A549 (cell line): ENCODE data around the gene CDCP1. TPM values are rescaled to one million over a fixed set of nuclear protein-coding genes. Genes with fewer than 3 reads are reported as not detected.

Experiments used
- ATAC-seq, 2 experiments: fragments of 200-7000 bp in 1 of 2; fragments of >200 bp in 1 of 2; cut with Nextera tagmentation in 1 of 2; cut with Tn5 transposase in 1 of 2; 3 replicates each; pipeline versions ENCODE4 v1.8.0 to v1.9.1; 2018 to 2020; ENCODE audit warnings: mild to moderate bottlenecking in 1 of 2, moderate library complexity in 1 of 2
- CTCF ChIA-PET: fragments of 300-600 bp; sonication (Branson Sonifier 250); formaldehyde crosslinking; extraction: SDS; loops from one replicate; lab custom pipeline; 2021; ENCODE audit warnings: antibody characterized with exemption, inconsistent platforms; lab: Yijun Ruan, JAX
- POLR2A ChIA-PET: fragments of 350-600 bp; formaldehyde crosslinking; extraction: SDS; loops from one replicate; lab custom pipeline; 2021; ENCODE audit warnings: antibody characterized with exemption, inconsistent platforms; lab: Yijun Ruan, JAX
- DNase-seq, 2 experiments: peaks; one replicate each; pipeline versions ENCODE4 v3.0.0 to v3.0.0-alpha.2; 2011 to 2016; ENCODE audit warnings: low read depth in 1 of 2, low spot score in 1 of 2
- FAIRE-seq: peaks from 2 replicates; lab custom pipeline; 2011; peaks lifted over from hg19 to GRCh38; lab: Jason Lieb, UNC
- H3K27ac ChIP-seq, 2 experiments: fragments of >200 bp; sonication (Bioruptor Twin); formaldehyde crosslinking; 3 replicates each; pipeline ENCODE4 v1.5.1; 2016 to 2017
- H3K4me1 ChIP-seq: fragments of >200 bp; sonication (Bioruptor Twin); formaldehyde crosslinking; 3 replicates; pipeline ENCODE4 v1.6.1; 2016
- H3K4me2 ChIP-seq: fragments of >200 bp; sonication (Bioruptor Twin); formaldehyde crosslinking; 3 replicates; pipeline ENCODE4 v1.6.1; 2016
- H3K4me3 ChIP-seq: fragments of >200 bp; sonication (Bioruptor Twin); formaldehyde crosslinking; 3 replicates; pipeline ENCODE4 v1.5.1; 2016
- H3K9me3 ChIP-seq: fragments of >200 bp; sonication (Bioruptor Twin); formaldehyde crosslinking; 3 replicates; pipeline ENCODE4 v1.6.1; 2016
- ATOH8 ChIP-seq: fragments of 250-450 bp; sonication (Bioruptor Pico); IDR thresholded peaks from 2 replicates; pipeline ENCODE4 v1.5.0; 2020; ENCODE audit warnings: low read depth, mild to moderate bottlenecking, moderate library complexity
- CBX2 ChIP-seq: fragments of 200-600 bp; sonication (generic); IDR thresholded peaks from 2 replicates; pipeline ENCODE4 v1.6.1; 2016; ENCODE audit warnings: low read depth, mild to moderate bottlenecking, borderline replicate concordance
- CHD4 ChIP-seq: fragments of 200-600 bp; sonication (generic); IDR thresholded peaks from 2 replicates; pipeline ENCODE4 v1.6.1; 2016; ENCODE audit warnings: antibody characterized with exemption, mild to moderate bottlenecking, borderline replicate concordance
- EHF ChIP-seq: fragments of 250-450 bp; sonication (Bioruptor Pico); IDR thresholded peaks from 2 replicates; pipeline ENCODE4 v1.5.0; 2020; ENCODE audit warnings: mild to moderate bottlenecking
- ELK1 ChIP-seq: fragments of 150-350 bp; IDR thresholded peaks from 2 replicates; pipeline ENCODE4 v1.6.1; 2014; ENCODE audit warnings: low read depth, mild to moderate bottlenecking, low read length
- EP300 ChIP-seq, 2 experiments: fragments of >200 bp; sonication (Bioruptor Twin); formaldehyde crosslinking; IDR thresholded peaks; 2 replicates in 1 of 2; 3 replicates in 1 of 2; pipeline ENCODE4 v1.6.1; 2016 to 2017
- ESRRA ChIP-seq: fragments of 150-350 bp; IDR thresholded peaks from 2 replicates; pipeline ENCODE4 v1.6.1; 2014; ENCODE audit warnings: mild to moderate bottlenecking, low read length, borderline replicate concordance
- FOSB ChIP-seq: fragments of 250-450 bp; sonication (Bioruptor Pico); IDR thresholded peaks from 2 replicates; pipeline ENCODE4 v1.5.0; 2020; ENCODE audit warnings: mild to moderate bottlenecking, moderate library complexity
- FOXS1 ChIP-seq: fragments of 250-450 bp; sonication (Bioruptor Pico); IDR thresholded peaks from 2 replicates; pipeline ENCODE4 v1.5.0; 2020; ENCODE audit warnings: mild to moderate bottlenecking, moderate library complexity
- HES2 ChIP-seq: fragments of >200 bp; sonication (Bioruptor Twin); formaldehyde crosslinking; IDR thresholded peaks from 2 replicates; pipeline ENCODE4 v1.6.1; 2016
- HMGXB4 ChIP-seq: fragments of 250-450 bp; sonication (Bioruptor Pico); IDR thresholded peaks from 2 replicates; pipeline ENCODE4 v1.5.0; 2021; ENCODE audit warnings: mild to moderate bottlenecking, moderate library complexity, borderline replicate concordance
- HOXB5 ChIP-seq: fragments of 250-450 bp; sonication (Bioruptor Pico); IDR thresholded peaks from 2 replicates; pipeline ENCODE4 v1.5.0; 2020; ENCODE audit warnings: mild to moderate bottlenecking, moderate library complexity
- JUN ChIP-seq, 2 experiments: fragments of >200 bp; sonication (Bioruptor Twin); formaldehyde crosslinking; IDR thresholded peaks; 2 replicates in 1 of 2; 3 replicates in 1 of 2; pipeline ENCODE4 v1.6.1; 2016 to 2017
- MAFK ChIP-seq: fragments of 450-650 bp; IDR thresholded peaks from 2 replicates; pipeline ENCODE4 v1.6.1; 2014; ENCODE audit not compliant: partially characterized antibody
- MAX ChIP-seq: IDR thresholded peaks from 2 replicates; pipeline ENCODE4 v1.6.1; 2012
- NFE2L2 ChIP-seq: fragments of 150-350 bp; conservative IDR thresholded peaks from 2 replicates; pipeline ENCODE4 v1.6.1; 2014; ENCODE audit warnings: low read length
- NPAS2 ChIP-seq: fragments of 250-450 bp; sonication (Bioruptor Pico); IDR thresholded peaks from 2 replicates; pipeline ENCODE4 v1.8.0; 2022; ENCODE audit warnings: mild to moderate bottlenecking, moderate library complexity, borderline replicate concordance
- POLR2A ChIP-seq: IDR thresholded peaks from 2 replicates; pipeline ENCODE4 v1.6.1; 2012; ENCODE audit warnings: mild to moderate bottlenecking, low read length
- RAD21 ChIP-seq, 2 experiments: fragments of >200 bp in 1 of 2; sonication (Bioruptor Twin) in 1 of 2; formaldehyde crosslinking in 1 of 2; IDR thresholded peaks in 1 of 2; conservative IDR thresholded peaks in 1 of 2; 2 replicates in 1 of 2; 3 replicates in 1 of 2; pipeline ENCODE4 v1.6.1; 2012 to 2018; ENCODE audit warnings: inconsistent platforms in 1 of 2
- RARB ChIP-seq: fragments of 250-450 bp; sonication (Bioruptor Pico); IDR thresholded peaks from 2 replicates; pipeline ENCODE4 v1.8.0; 2021; ENCODE audit warnings: mild to moderate bottlenecking, moderate library complexity
- SMC3 ChIP-seq: fragments of >200 bp; sonication (Bioruptor Twin); formaldehyde crosslinking; IDR thresholded peaks from 3 replicates; pipeline ENCODE4 v1.6.1; 2018; ENCODE audit warnings: inconsistent platforms
- SREBF2 ChIP-seq: fragments of 450-650 bp; IDR thresholded peaks from 2 replicates; pipeline ENCODE4 v1.6.1; 2014; ENCODE audit warnings: mild to moderate bottlenecking, moderate library complexity
- TFCP2L1 ChIP-seq: fragments of 250-450 bp; sonication (Bioruptor Pico); IDR thresholded peaks from 2 replicates; pipeline ENCODE4 v1.5.0; 2021; ENCODE audit warnings: mild to moderate bottlenecking
- ZC3H11A ChIP-seq: fragments of 450-650 bp; IDR thresholded peaks from 2 replicates; pipeline ENCODE4 v1.6.1; 2014; ENCODE audit warnings: antibody characterized with exemption, mild to moderate bottlenecking
- ZFP36 ChIP-seq: fragments of 450-650 bp; IDR thresholded peaks from 2 replicates; pipeline ENCODE4 v1.6.1; 2014; ENCODE audit warnings: borderline replicate concordance; ENCODE audit not compliant: partially characterized antibody
- ZSCAN20 ChIP-seq: fragments of 250-450 bp; sonication (Bioruptor Pico); IDR thresholded peaks from 2 replicates; pipeline ENCODE4 v1.8.0; 2022; ENCODE audit warnings: mild to moderate bottlenecking, moderate library complexity
- whole genome bisulfite sequencing: methylation state at CpG from one replicate; pipeline ENCODE4 v1.1.6; 2017; ENCODE audit errors: missing lambda C conversion rate; 5-methylcytosine and 5-hydroxymethylcytosine counted together
- polyA plus RNA-seq, 4 experiments: library from polyadenylated mRNA; depleted of rRNA in 3 of 4; stranded (reverse); fragments of >200 nt; fragmentation: RNase III in 1 of 4; extraction: RNeasy Plus Mini Kit Qiagen cat#74134 plus additional on column Dnase treatment in 1 of 4; gene quantifications; 2 replicates in 3 of 4; 3 replicates in 1 of 4; pipeline ENCODE4 v1.2.3, GENCODE V29; 2011 to 2017

Gene CDCP1
- polyA plus RNA-seq, 2 of the 4 experiments (the other 2 are of a cell fraction), result 3.0 to 9.9 TPM

GRCh38 chr3:45169125-45169904 is 23.1 kb upstream of the CDCP1 start:
- no peak for TF ChIP-seq ZC3H11A
- TF ChIP-seq CHD4, result no peak
- no peak for TF ChIP-seq ESRRA
- no peak for TF ChIP-seq FOXS1
- no peak for TF ChIP-seq FOSB (CRISPR knock-in tag)
- no peak for TF ChIP-seq HES2
- no peak for TF ChIP-seq EP300 (IDR thresholded peaks at IDR 0.05)
- no peak for TF ChIP-seq EHF (CRISPR knock-in tag)
- TF ChIP-seq SMC3, result no peak
- no peak for TF ChIP-seq NPAS2 (CRISPR knock-in tag)
- TF ChIP-seq MAX, result no peak
- TF ChIP-seq SREBF2, result no peak
- TF ChIP-seq POLR2A, result no peak
- no peak for TF ChIP-seq ATOH8 (CRISPR knock-in tag)
- no peak for TF ChIP-seq ZFP36
- TF ChIP-seq NFE2L2, result no peak
- H3K4me2 ChIP-seq, result no peak overlapping the region
- WGBS, result 91% methylated on average over 12 of the region's 12 CpGs
- H3K4me3 ChIP-seq, result no peak overlapping the region
- H3K4me1 ChIP-seq, result peaks cover 19% of the 10 kb centered on the region
- DNase-seq, result no peak
- peak overlapping the region in 1 of 2 experiments; percentile 70; a peak in 3 of 6 replicates for H3K27ac ChIP-seq
- CTCF ChIA-PET, result interaction anchor here (1.0 to 1.6 kb wide), 2 partner anchors 10 to 12 kb away, joined by 3 read pairs; no protein-coding TSS in a partner anchor
- no peaks in the 10 kb centered on the region for H3K9me3 ChIP-seq
- POLR2A ChIA-PET, result no interaction called here
- no peak for FAIRE-seq
- no peak for ATAC-seq

GRCh38 chr3:45168451-45168850 is 22.3 kb upstream of the CDCP1 start:
- H3K27ac ChIP-seq, result peak overlapping the region; percentile 70 to 83; a peak in 5 of 6 replicates
- no peak for FAIRE-seq
- no peak overlapping the region; the same call in 2 of the 3 replicates for H3K4me2 ChIP-seq
- ChIA-PET POLR2A (interaction anchor here (0.6 to 0.9 kb wide), 2 partner anchors 45 to 440 kb away, joined by 4 to 5 read pairs; no protein-coding TSS in a partner anchor), CTCF (interaction anchor here (1.0 to 1.9 kb wide), 5 partner anchors 11 to 331 kb away, joined by 3 to 6 read pairs (median 3); no protein-coding TSS in a partner anchor)
- WGBS, result 59% methylated on average over 4 of the region's 4 CpGs
- H3K4me3 ChIP-seq, result no peak overlapping the region
- no peak for DNase-seq
- H3K9me3 ChIP-seq, result no peaks in the 10 kb centered on the region
- H3K4me1 ChIP-seq, result peaks cover 19% of the 10 kb centered on the region
- TF ChIP-seq CBX2, result no peak
- TF ChIP-seq ZSCAN20, result no peak
- TF ChIP-seq FOSB (CRISPR knock-in tag), result no peak
- no peak for TF ChIP-seq TFCP2L1 (CRISPR knock-in tag)
- TF ChIP-seq MAX, result no peak
- no peak for ATAC-seq

GRCh38 chr3:45167011-45167911 is 21.1 kb upstream of the CDCP1 start:
- ATAC-seq (peak; percentile 99 to 100), FAIRE-seq (no peak), DNase-seq (peak; percentile 90 to 95)
- CTCF ChIA-PET, result interaction anchor here (0.7 to 1.9 kb wide), 7 partner anchors 9 to 332 kb away, joined by 3 to 6 read pairs (median 3); no protein-coding TSS in a partner anchor
- Histone ChIP-seq H3K4me3 (no peak overlapping the region), H3K27ac (peak overlapping the region; percentile 83 to 94), H3K4me2 (peak overlapping the region; percentile 76), H3K9me3 (no peaks in the 10 kb centered on the region), H3K4me1 (peaks cover 19% of the 10 kb centered on the region)
- POLR2A ChIA-PET, result interaction anchor here (0.5 to 0.9 kb wide), 4 partner anchors 43 to 441 kb away, joined by 3 to 6 read pairs (median 4); no protein-coding TSS in a partner anchor
- WGBS, result 6% methylated on average over 23 of the region's 23 CpGs
- TF ChIP-seq ELK1, result no peak
- peak; percentile 30; the same call in 1 of the 2 replicates for TF ChIP-seq HOXB5 (CRISPR knock-in tag)
- TF ChIP-seq MAFK, result peak; percentile 67
- TF ChIP-seq RARB (CRISPR knock-in tag), result no peak
- TF ChIP-seq MAX, result peak; percentile 81
- peak in 1 of 2 experiments; percentile 37; a peak in 2 of 5 replicates for TF ChIP-seq RAD21 (conservative IDR thresholded peaks at IDR 0.05 in 1 of 2, IDR thresholded peaks at IDR 0.05 in 1 of 2)
- peak; percentile 47 to 50; a peak in 3 of 5 replicates for TF ChIP-seq JUN (IDR thresholded peaks at IDR 0.05)
- TF ChIP-seq HMGXB4 (CRISPR knock-in tag), result no peak
